GM18861 (cell line): ENCODE results near the gene PTPRK.

ENCODE experiments used
- ATAC-seq: cut with Tn5 transposase; IDR thresholded peaks from one replicate; pipeline ENCODE4 v1.9.1; 2021; ENCODE audit not compliant: unreplicated experiment

The PTPRK gene

DNA sequence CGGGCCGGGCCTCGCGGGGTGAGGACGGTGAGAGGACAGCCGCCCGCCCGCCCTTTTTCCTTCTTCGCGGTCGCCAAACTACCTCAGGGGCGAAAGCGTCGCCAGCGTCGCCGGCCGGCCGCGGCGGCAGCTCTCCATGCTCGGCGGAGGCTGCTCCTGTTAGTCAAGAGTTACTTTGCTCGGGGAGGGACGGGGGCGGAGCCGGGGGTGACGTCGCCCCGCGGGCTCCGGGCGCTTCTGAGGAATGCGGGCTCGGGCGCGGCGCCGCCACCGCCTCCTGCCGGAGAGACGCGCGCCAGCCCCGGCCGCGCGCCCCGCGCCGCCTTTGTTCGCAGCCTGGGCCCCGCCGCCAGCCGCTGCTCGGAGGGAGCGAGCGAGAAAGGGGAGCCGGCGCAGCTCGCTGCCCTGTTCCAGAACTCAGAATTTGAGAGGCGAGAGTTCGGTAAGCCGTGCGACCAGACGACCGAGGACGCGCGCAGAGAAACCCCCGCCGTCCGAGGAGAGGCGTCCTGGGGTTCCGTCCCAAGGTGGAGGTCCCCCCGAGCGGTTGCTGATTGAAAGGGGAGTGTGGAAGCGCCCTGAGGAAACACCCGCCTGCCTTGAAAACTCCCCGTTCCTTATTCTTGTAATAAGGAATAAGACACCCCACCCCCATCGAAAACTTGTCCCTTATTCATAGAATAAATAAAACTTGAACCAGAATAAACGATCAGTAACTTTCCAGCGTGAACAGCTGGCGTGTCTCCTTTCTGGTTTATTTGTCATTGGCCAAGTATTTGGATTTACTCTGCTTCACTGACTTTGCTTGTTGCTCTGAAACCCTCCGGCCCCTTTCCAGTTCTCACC is at the start of gene PTPRK:
Gene PTPRK (minus strand): TSS at position 164 of the 846 bp plus-strand sequence. CDS start 241 bp downstream, outside the sequence.
- ATAC-seq: peak; percentile 81

DNA sequence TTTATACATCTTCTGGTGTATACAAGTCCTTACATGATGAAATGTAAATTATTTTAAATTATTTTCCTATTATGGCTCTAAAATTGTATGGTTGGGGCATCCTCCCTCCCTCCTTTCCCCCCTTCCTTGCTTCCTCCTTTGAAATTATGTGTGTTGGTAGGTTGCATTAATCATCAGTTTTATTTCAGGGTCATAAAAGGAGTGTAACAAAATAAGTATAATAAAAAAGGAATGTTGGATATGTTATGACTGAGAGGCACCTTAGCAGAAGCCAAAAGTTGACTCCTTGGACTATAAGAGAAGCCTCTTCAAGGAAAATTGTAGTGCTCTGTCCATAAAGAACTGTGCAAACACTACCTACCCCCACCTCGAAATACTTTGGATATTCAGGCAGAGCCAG is 46.6 kb upstream of the PTPRK start:
- ATAC-seq: no peak

DNA sequence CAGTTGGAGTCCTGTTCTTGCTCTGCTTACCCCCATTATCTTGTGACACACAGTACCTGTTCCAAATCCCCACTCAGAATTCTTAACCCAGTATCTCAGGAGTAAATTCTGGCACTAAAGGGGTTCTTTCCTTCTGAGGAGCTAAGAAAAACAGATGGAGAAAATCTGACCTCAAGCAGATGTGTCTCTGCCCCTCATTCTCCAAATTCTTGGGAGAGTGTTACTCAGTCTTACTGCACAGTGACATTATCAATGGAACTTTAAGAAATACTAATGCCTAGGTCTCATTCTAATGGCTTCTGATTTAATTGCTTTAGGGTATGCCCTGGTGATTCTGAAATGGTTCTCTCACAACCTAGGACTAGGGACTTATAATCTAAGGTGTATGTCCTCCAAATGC is 40.6 kb upstream of the PTPRK start:
- no peak for ATAC-seq

DNA sequence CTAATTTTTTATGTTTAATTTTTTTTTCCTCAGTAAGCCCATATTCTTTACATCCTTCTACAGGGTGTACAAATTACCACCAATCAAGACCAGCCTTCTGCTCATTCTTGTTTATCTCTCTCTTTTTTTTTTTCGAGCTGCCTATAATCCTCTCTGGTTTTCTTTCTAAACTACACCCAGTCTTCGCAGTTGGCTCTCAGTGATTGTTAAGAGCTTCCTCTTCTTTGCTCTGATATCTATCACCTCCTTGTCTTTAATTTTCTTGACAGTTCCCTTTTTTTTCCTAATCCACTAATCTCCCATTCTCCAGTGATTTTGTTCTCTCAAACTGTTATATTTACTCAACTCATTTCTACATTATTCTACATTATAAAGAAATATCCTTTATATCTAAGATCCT is 38.5 kb upstream of the PTPRK start:
- no peak for ATAC-seq

DNA sequence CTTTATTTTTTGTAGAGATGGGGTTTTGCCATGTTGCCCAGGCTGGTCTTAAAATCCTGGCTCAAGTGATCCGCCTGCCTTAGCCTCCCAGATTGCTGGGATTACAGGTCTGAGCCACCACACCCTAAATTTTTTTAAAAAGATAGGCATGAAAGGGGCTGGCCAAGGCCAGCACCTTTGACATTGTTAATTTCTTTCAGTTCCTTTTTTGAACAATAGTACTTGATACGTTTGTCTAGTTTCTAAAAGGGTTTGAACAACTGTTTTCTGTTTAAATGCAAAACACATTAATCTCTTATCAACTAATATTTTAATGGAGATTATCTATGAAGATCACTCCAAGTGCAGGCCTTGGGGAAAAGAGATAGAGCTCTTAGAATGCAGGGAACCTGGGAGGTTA is 37.6 kb upstream of the PTPRK start:
- ATAC-seq: no peak

DNA sequence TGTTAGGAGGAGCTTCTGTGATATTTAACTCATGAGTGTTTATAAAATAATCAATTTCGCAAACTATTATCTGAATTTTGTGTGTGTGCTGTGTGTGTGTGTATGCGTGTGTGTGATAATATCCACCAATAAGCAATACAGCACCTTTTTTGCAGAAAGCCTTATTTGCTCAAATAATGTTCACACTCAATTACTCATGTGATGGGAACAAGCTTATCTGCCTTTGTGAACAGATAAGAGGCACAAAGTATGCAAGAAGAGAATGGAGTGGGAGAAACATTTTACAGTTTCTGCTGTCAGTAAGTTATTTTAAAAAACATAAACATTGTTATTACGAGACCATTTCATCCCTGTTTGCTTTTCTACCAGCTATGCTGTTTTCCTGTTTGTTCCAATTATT is 36.7 kb upstream of the PTPRK start:
- ATAC-seq: no peak

DNA sequence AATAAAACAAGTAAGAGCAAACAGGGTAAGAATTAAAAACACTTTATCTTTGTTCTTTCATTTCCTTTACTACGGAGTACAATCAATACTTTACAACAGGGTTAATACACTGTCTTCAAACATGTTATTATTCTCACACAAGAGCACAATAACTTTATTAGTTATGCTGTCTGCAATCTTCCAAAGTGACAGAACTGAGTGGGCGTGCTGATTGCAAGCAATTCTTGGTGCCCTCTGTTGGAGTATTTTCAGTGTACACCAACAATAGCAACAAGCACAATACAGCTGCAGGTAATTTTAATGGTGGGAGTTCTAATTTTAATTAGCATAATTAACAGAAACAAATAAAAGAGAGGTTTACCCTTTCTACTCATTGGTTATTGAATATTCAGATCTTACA is 33.9 kb upstream of the PTPRK start:
- ATAC-seq: no peak

DNA sequence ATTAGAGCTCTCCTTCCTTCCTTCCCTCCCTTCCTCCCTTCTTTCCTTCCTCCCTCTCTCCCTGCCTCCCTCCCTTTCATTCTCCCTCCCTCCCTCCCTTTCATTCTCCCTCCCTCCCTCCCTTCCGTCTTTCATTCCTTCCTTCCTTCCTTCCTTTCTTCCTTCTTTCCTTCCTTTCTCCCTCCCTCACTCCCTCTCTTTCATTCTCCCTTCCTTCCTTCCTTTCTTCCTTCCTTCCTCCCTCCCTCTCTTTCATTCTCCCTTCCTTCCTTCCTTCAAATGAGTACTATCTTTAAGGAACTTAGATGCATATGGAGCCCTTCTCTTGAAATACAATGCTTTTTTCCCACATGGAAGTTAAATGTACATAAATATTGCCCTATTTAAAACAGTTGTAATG is 20.9 kb upstream of the PTPRK start:
- no peak for ATAC-seq

DNA sequence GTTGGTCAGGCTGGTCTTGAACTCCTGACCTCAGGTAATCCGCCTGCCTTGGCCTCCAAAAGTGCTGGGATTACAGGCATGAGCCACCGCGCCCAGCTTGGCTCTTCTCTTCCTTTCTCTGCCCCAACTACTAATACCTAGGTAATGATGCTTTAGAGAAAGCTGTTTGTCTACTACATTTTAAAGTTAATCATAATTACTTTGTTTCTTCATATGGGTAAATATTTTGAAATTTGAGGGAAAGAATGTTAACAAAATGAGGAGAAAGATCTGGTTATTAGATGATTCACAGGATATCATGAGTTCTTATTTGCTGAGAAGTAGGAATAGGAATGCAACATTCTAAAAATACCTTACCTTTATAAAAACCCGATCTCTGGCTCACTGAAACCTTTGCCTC is 18.4 kb upstream of the PTPRK start:
- ATAC-seq: no peak

DNA sequence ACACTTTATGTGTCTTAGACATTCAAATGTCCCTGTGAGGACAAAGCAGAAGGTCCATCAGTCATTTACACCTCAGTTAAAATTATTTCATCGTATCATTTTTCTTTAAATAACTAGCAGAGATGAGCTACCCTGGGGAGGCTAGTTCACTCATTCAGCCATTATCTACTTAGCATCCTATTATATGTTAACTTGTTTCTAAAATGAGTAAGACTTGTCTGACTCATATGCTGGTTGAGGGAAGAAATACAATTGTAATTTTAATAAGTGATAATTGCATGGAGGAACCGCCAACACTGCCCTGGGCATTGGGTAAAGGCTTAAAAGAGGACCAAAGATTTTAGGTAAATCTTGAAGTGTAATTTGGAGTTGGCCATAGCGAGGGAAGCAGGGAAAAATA is 12.4 kb upstream of the PTPRK start:
- ATAC-seq: peak; percentile 90

DNA sequence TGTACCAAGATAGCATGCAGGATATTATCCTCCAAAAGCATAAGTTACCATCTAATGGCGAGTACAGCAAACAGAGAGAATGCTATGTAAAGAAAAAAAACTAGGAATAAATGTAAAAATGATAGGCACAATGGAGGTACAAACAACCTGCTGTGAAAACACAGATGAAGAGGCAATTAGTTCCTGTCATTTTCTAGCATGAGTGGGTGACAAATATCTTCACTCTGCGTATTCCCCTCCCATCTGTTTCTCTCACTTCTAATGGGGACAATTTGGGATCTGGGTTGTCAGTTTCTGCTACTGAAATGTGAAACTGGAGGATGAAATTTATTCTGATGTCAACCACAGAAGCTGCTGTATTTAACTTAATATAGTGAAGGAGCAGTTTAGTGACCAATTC is 11.7 kb upstream of the PTPRK start:
- ATAC-seq: no peak

DNA sequence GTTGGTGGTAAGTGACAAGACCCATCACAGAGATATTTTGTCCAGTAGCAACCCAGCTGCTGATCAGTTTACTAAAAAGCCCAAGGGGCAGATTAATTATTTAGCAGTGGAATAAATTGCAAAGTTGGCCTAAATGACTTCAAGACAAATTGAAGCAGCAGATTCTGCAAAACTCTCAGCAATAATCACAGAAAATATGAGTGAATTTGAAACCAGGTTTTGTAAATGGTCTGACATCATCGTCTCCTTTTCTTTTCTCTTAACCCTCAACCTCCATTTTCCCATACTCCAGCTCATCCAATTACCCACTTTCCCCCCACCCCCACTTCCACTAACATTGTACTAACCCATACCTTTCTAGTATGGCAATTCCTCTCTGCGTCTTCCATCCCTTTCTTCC is 11.3 kb upstream of the PTPRK start:
- no peak for ATAC-seq

DNA sequence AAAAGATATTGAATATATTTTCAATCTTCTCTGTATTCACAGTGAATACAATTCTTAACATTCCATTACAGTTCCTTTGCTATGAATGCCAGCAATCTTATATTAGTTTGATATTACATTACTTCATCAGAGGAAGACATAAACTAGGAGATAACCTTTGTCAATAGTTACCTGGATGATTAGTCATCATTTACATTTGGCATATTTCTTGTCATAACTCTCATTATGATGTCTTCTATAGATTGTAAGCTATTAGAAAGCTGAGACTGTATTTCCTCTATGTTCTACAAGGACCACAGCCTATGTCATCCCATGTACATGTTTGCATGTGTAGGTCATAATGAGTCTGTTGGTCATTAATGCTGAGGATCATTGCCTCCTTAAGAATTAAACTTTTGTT is 7.8 kb upstream of the PTPRK start:
- no peak for ATAC-seq

DNA sequence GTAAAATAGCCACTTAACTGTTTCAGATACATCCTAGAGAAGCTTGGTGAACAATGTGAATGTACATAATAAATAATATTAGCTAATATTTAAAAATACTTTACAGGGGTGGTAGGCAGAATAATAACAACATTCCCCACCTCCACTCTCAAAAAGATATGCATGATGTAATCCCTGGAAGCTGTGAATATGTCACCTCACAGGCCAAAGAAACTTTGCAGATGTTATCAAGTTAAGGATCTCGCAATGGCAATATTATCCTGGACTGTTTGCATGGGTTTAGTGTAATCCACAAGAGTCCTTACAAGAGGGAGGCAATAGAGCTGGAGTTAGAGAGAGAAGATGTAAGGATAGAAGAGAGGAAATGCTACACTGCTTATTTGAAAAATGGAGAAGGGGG is 7.0 kb upstream of the PTPRK start:
- no peak for ATAC-seq

DNA sequence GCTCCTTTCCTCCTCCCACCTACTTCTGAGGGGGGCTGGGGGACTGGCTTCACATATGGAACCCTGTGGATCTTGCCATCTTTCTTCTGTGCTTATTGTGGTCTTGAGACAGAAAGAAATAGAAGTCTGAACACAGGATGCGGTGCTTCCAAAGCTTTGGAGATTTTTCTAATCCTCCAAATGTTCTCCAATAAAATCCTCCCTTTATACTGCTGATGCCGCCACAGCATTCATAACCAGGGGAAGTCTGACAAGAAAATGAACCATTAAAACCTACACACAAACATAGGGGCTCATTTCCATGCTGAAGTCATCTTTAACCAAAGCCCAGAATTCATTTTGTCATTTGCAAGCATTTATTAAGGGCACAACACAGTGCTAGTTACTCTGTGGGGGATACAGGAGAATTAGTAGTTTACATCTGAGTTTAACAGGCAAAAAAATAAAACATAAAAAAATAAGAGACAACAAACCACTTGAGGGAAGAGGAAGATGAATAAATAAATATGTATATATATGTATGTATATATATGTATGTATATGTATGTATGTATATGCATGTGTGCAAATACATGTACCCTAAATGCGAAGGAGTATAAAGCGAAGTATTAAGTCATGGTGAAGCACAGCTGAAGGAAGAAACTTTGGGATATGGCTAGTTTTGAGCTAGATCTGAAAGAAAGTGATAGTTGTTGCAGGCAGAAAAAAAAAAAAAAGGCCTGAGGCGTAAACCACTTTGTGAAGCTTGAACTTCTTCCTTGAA is 5.9 kb upstream of the PTPRK start:
- ATAC-seq: no peak

DNA sequence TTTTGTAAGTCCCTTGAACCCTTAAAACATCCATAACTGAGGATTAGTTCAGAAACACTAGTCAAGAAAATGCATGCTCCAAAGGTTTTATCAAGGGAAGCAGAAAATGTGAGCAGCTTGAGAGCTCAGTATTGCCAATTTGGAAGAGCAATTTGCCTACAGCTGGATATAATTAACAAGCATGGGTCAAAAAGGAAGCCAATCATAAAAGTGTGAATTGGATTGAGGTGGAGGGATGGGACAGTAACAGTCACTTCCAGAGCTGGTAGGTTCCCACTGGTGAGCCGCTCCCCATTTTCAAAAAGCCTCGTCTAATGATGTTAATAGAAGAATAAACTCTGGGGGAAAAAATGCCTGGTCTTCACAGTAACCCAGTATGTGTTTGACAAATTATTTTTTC is 5.0 kb upstream of the PTPRK start:
- ATAC-seq: no peak

DNA sequence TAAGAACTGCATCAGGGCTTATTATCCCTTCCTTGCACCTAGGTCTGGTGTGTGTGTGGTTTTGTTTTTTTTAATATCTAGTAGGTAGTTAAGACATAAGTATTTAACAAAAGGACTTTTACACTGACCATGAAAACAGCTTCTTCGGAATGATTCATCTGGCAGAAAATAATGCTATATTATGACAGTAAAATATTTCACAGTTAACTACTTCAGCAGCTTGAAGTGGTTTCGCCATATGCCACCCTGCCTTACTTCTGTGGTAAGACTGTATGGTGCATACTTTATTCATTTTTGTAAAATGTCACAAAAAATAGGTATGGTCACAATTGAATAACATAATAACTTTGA is 858 bp upstream of the PTPRK start:
- no peak for ATAC-seq

DNA sequence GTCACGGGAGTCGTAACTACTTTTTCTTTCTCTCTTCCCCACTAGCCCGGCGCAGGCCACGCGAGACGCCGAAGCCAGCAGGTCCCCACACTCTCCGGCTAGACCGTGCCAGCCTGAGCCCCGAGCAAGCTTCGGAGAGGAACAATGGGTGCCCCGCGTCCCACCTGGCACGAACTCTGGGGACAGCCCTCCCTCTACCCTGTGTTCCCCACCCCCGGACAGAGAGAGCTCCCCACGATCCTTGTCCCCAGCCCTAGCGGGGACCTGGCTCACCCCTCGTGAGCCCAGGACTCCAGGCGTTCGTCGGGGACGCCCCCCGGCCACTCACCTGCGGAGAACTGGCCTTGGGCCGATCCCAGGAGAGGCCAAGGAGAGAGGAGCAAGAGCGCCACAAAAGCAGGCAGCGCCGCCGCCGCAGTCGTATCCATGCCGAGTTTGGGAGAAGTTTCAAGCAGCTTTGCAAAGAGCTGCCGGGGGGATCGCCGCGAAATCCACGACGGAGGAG is 416 bp downstream of the PTPRK start:
- ATAC-seq: peak; percentile 7

DNA sequence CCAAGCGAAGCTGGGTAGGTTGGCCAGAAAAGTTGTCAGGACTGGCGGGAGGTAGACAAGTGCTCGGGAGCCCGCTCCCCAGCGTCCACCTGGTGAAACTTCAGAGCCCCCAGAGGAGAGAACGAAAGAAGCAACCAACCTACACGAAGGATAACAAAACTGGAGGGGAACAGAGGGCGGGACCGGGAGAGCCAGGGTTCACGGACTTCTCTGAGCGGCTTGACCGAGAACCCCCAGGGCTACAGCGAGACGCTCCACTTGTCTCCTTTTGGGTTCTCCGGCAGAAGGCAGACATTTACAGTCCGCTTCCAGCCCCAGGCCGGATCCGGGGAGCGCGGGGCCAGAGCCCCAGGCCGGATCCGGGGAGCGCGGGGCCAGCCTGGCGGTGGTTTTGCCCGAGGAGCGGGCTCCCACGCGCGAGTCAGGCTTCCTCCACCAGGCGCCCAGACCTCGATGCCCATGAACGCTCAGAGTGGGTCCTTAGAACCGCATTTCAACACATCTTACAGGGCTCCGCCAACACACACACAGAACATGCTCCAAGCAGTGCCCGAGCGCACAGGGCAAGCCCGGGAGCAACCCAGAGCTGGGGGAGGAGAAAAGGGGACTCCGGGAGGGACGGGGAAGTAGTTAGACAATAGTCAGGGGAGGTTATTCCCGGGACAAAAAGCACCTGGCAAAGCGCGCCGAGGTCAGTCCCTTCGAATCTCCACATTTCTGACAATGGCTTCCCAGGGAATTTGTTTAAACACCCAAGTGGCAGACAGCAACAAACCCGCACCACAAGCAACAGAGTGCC is 1.1 kb downstream of the PTPRK start:
- ATAC-seq: peak; percentile 18

DNA sequence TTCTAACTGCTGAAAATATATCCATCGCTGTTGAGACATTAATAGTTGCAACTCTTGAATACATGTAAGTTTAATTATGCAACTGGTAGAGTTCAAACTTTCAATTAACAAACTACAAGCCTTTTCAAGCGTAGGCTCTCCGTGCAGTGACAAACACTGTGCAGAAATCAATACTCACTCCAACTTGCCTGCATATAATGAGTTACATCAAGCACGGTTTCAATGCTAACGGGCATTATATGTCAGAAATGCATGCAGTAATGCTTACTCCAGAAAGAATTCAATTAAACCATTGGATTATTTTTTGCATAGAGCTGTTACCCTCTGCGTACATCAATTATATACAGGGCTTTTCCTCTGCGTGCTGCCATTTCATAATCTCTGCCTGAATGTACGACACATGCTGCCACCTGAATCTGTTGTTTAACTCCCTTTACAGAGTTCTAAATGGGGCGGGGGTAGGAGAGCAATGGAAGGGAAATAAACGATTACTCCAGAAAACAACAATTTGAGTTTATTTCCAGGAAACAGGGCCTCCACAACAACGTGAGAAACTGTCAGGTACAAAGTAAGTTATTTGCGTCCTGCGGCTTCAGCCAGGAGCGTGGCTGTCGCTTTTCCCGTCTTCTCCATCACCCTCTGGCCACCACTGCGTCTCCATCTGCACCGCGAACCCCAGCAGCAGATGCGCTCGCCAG is 1.8 kb downstream of the PTPRK start:
- no peak for ATAC-seq

DNA sequence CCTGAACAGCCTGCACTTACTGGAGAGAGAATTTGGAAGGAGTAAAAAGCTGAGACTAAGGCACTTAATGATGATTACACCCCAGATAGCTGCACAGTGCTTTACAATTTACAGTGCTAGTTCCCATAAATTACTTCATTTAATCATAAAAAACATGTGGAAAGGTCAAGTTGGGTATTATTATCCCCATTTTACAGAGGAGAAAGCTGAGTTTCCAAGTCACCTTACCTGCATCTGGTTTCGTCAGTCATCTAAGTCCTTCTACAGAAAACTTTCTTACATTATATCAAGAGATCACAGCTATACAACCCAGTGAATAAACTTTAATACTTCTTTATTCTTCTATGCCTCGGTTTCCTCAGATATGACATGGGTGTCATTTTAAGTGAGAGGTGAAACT is 3.3 kb downstream of the PTPRK start:
- ATAC-seq: no peak
